NCI-H1436 treated with DMSO at 0.1 percent for 48 hours (cell line): ENCODE data around the gene SRXN1.
"Not testable (repeated sequence)": the region's sequence is repeated elsewhere in the genome, so short reads cannot be mapped to it uniquely, and the experiment has no call there.

Experiments
- DNase-seq: peaks from one replicate; lab custom pipeline; 2025; lab: John Stamatoyannopoulos, UW

Gene SRXN1

GRCh38 chr20:655726-656624 lies 3.0 kb upstream of the SRXN1 start:
- DNase-seq, result no peak

GRCh38 chr20:654417-654750 lies 1.4 kb upstream of the SRXN1 start:
- no peak for DNase-seq

GRCh38 chr20:653590-654416 lies 803 bp upstream of the SRXN1 start:
- no peak for DNase-seq

GRCh38 chr20:652615-653109 lies 338 bp downstream of the SRXN1 start:
- no peak for DNase-seq

- no peak for DNase-seq
Measured at GRCh38 chr20:651713-652614, 1.0 kb downstream of the SRXN1 start.

- DNase-seq, result no peak
Measured at GRCh38 chr20:650954-651353, 2.0 kb downstream of the SRXN1 start.

- DNase-seq, result no peak
Measured at GRCh38 chr20:650281-650680, 2.7 kb downstream of the SRXN1 start.

- DNase-seq, result no peak
Measured at GRCh38 chr20:647479-648019, 5.5 kb downstream of the SRXN1 start.

GRCh38 chr20:646868-647233 lies 6.1 kb downstream of the SRXN1 start:
- DNase-seq, result no peak

- no peak for DNase-seq
Measured at GRCh38 chr20:646107-646867, 6.7 kb downstream of the SRXN1 start.

GRCh38 chr20:645318-646106 lies 7.5 kb downstream of the SRXN1 start:
- DNase-seq, result no peak

GRCh38 chr20:644692-645317 lies 8.2 kb downstream of the SRXN1 start:
- DNase-seq, result no peak

- no peak for DNase-seq
Measured at GRCh38 chr20:642398-643174, 10.4 kb downstream of the SRXN1 start.

GRCh38 chr20:642013-642397 lies 11.0 kb downstream of the SRXN1 start:
- not testable (repeated sequence) for DNase-seq

GRCh38 chr20:641516-641875 lies 11.5 kb downstream of the SRXN1 start:
- DNase-seq, result no peak

GRCh38 chr20:640674-641515 lies 12.1 kb downstream of the SRXN1 start:
- DNase-seq, result no peak

GRCh38 chr20:638579-638978 lies 14.4 kb downstream of the SRXN1 start:
- no peak for DNase-seq

- no peak for DNase-seq
Measured at GRCh38 chr20:637559-637958, 15.4 kb downstream of the SRXN1 start.
